OCI-LY3 (cell line): ENCODE measurements around the gene CC2D2A.

Source experiments
- EZH2phosphoT487 ChIP-seq: fragments of 200-600 bp; shearing (Covaris generic); IDR thresholded peaks from 2 replicates; pipeline ENCODE4 v1.6.1; 2018; ENCODE audit warnings: antibody characterized with exemption, mixed run types, low read depth
- TF ChIP-seq, protein P1 (sequence below): fragments of 200-600, 300-600 bp; sonication (generic); IDR thresholded peaks from 2 replicates; pipeline ENCODE4 v1.5.1; 2014; ENCODE audit warnings: antibody characterized with exemption, low read length, low read depth

- TF ChIP-seq, protein P1, sequence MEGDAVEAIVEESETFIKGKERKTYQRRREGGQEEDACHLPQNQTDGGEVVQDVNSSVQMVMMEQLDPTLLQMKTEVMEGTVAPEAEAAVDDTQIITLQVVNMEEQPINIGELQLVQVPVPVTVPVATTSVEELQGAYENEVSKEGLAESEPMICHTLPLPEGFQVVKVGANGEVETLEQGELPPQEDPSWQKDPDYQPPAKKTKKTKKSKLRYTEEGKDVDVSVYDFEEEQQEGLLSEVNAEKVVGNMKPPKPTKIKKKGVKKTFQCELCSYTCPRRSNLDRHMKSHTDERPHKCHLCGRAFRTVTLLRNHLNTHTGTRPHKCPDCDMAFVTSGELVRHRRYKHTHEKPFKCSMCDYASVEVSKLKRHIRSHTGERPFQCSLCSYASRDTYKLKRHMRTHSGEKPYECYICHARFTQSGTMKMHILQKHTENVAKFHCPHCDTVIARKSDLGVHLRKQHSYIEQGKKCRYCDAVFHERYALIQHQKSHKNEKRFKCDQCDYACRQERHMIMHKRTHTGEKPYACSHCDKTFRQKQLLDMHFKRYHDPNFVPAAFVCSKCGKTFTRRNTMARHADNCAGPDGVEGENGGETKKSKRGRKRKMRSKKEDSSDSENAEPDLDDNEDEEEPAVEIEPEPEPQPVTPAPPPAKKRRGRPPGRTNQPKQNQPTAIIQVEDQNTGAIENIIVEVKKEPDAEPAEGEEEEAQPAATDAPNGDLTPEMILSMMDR: no peak
- no peak for TF ChIP-seq EZH2phosphoT487
These were observed 142.5 kb downstream of the CC2D2A start for GRCh38 chr4:15612136-15612535.
